Measurements from ENCODE around the gene ARHGAP28. TPM values are rescaled to one million over a fixed set of nuclear protein-coding genes. Genes with fewer than 3 reads are reported as not detected.

Gene ARHGAP28
- polyA plus RNA-seq, 3 donors: not detected

GRCh38 chr18:6744816-6745455 lies 15.4 kb downstream of the ARHGAP28 start:
- no peaks in the 10 kb centered on the region for H3K27me3 ChIP-seq (ENCODE audit: control insufficient read depth in 2 of 2, insufficient read depth in 2 of 2, low read length in 2 of 2)
- no peak overlapping the region for H3K9ac ChIP-seq (ENCODE audit: insufficient read depth, low read length, poor library complexity, severe bottlenecking)
- H3K79me2 ChIP-seq (ENCODE audit: insufficient read depth, low read length): no peaks in the 10 kb centered on the region
- H3K27ac Mint-ChIP-seq: no peak overlapping the region
- H3K9me3 Mint-ChIP-seq: peaks cover 0 to 2% (median 0%) of the 10 kb centered on the region in 7 donors
- no peak overlapping the region for H2AFZ ChIP-seq (ENCODE audit: insufficient read depth, low read depth, low read length, poor library complexity, severe bottlenecking)
- no peak for DNase-seq
- no CpG with 5 or more reads among the region's 1 CpG for WGBS (ENCODE audit: insufficient coverage)
- TF ChIP-seq CTCF (IDR thresholded peaks at IDR 0.05): no peak
- no peaks in the 10 kb centered on the region for H3K4me1 ChIP-seq (ENCODE audit: control insufficient read depth in 1 of 2, insufficient read depth in 2 of 2, low read length in 2 of 2)
- H3K9me3 ChIP-seq (replicated peaks in 1 of 2; ENCODE audit: control insufficient read depth in 1 of 2, insufficient read depth in 1 of 2, low read length in 2 of 2): no peaks in the 10 kb centered on the region
- no peak overlapping the region for H3K4me3 ChIP-seq (replicated peaks in 1 of 3; ENCODE audit: low read depth in 2 of 3, low read length in 3 of 3)
- no peaks in the 10 kb centered on the region for H3K4me1 Mint-ChIP-seq
- peaks cover 0 to 3% (median 1%) of the 10 kb centered on the region in 3 donors for H3K27me3 Mint-ChIP-seq (ENCODE audit: low read depth in 3 of 3)
- H4K20me1 ChIP-seq (ENCODE audit: insufficient read depth, low read length): no peaks in the 10 kb centered on the region
- no peak overlapping the region for H3K4me3 Mint-ChIP-seq
- H3K4me2 ChIP-seq (replicated peaks; ENCODE audit: extremely low read depth, low read length, poor library complexity, severe bottlenecking): no peak overlapping the region
- no peaks in the 10 kb centered on the region for H3K36me3 ChIP-seq (replicated peaks in 1 of 2; ENCODE audit: control insufficient read depth in 1 of 2, insufficient read depth in 2 of 2, low read length in 2 of 2)
- no peaks in the 10 kb centered on the region for H3K36me3 Mint-ChIP-seq
- intact Hi-C loops (cut with micrococcal nuclease): no loop called here
- no peak overlapping the region for H3K27ac ChIP-seq (ENCODE audit: low read depth in 1 of 2, low read length in 2 of 2)

- H4K20me1 ChIP-seq (ENCODE audit: insufficient read depth, low read length): no peaks in the 10 kb centered on the region
- H3K79me2 ChIP-seq (ENCODE audit: insufficient read depth, low read length): no peaks in the 10 kb centered on the region
- no peak overlapping the region for H3K4me3 ChIP-seq (replicated peaks in 1 of 3; ENCODE audit: low read depth in 2 of 3, low read length in 3 of 3)
- Mint-ChIP-seq H3K27me3 (ENCODE audit: low read depth in 3 of 3) (peaks cover 0 to 3% (median 1%) of the 10 kb centered on the region in 3 donors), H3K27ac (no peak overlapping the region), H3K36me3 (no peaks in the 10 kb centered on the region), H3K4me1 (no peaks in the 10 kb centered on the region), H3K4me3 (no peak overlapping the region), H3K9me3 (peaks cover 0 to 5% (median 0%) of the 10 kb centered on the region in 7 donors)
- TF ChIP-seq CTCF (IDR thresholded peaks at IDR 0.05): no peak
- 56% methylated on average over 1 of the region's 5 CpGs for WGBS (ENCODE audit: insufficient coverage)
- H3K27me3 ChIP-seq (ENCODE audit: control insufficient read depth in 2 of 2, insufficient read depth in 2 of 2, low read length in 2 of 2): no peaks in the 10 kb centered on the region
- H3K36me3 ChIP-seq (replicated peaks in 1 of 2; ENCODE audit: control insufficient read depth in 1 of 2, insufficient read depth in 2 of 2, low read length in 2 of 2): no peaks in the 10 kb centered on the region
- no peaks in the 10 kb centered on the region for H3K9me3 ChIP-seq (replicated peaks in 1 of 2; ENCODE audit: control insufficient read depth in 1 of 2, insufficient read depth in 1 of 2, low read length in 2 of 2)
- no peak overlapping the region for H2AFZ ChIP-seq (ENCODE audit: insufficient read depth, low read depth, low read length, poor library complexity, severe bottlenecking)
- intact Hi-C loops (cut with micrococcal nuclease): no loop called here
- H3K4me2 ChIP-seq (replicated peaks; ENCODE audit: extremely low read depth, low read length, poor library complexity, severe bottlenecking): no peak overlapping the region
- no peak overlapping the region for H3K9ac ChIP-seq (ENCODE audit: insufficient read depth, low read length, poor library complexity, severe bottlenecking)
- H3K4me1 ChIP-seq (ENCODE audit: control insufficient read depth in 1 of 2, insufficient read depth in 2 of 2, low read length in 2 of 2): no peaks in the 10 kb centered on the region
- no peak for DNase-seq
- H3K27ac ChIP-seq (ENCODE audit: low read depth in 1 of 2, low read length in 2 of 2): no peak overlapping the region
Measured at GRCh38 chr18:6745504-6746031, 16.1 kb downstream of the ARHGAP28 start.
